ENCODE data around the gene IQSEC3.

Gene IQSEC3

DNA sequence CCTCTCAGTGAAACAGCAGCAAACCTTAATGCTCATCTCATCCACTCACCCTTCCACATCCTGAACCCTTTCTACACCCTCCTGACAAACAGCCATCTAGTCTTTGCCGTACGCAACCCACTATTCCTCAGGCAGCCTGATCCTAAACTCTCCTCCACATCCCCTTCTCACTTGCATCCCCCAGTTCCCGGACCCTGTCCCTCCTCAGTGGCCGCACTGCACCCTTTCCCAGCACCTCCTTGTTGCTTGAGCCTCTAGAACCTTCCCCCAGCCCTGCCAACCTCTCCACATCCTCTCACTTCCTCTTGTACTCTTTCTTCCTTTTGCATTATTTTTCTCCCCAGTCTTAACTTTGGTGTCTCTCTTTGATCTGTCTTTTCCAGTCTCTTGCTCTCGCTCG is 42.9 kb downstream of the IQSEC3 start:
- intact Hi-C loops (cut with DNase I; ENCODE audit: low total_unique reads): no loop called here
- Histone ChIP-seq H3K4me1 (no peaks in the 10 kb centered on the region), H3K4me3 (no peak overlapping the region), H3K27me3 (peaks cover 0 to 24% of the 10 kb centered on the region in 2 donors), H3K36me3 (no peaks in the 10 kb centered on the region), H3K27ac (no peak overlapping the region), H3K9me3 (no peaks in the 10 kb centered on the region)
- peak in 1 of 2 donors; percentile 23 for DNase-seq
- TF ChIP-seq, protein P1, sequence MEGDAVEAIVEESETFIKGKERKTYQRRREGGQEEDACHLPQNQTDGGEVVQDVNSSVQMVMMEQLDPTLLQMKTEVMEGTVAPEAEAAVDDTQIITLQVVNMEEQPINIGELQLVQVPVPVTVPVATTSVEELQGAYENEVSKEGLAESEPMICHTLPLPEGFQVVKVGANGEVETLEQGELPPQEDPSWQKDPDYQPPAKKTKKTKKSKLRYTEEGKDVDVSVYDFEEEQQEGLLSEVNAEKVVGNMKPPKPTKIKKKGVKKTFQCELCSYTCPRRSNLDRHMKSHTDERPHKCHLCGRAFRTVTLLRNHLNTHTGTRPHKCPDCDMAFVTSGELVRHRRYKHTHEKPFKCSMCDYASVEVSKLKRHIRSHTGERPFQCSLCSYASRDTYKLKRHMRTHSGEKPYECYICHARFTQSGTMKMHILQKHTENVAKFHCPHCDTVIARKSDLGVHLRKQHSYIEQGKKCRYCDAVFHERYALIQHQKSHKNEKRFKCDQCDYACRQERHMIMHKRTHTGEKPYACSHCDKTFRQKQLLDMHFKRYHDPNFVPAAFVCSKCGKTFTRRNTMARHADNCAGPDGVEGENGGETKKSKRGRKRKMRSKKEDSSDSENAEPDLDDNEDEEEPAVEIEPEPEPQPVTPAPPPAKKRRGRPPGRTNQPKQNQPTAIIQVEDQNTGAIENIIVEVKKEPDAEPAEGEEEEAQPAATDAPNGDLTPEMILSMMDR (IDR thresholded peaks at IDR 0.05): no peak

DNA sequence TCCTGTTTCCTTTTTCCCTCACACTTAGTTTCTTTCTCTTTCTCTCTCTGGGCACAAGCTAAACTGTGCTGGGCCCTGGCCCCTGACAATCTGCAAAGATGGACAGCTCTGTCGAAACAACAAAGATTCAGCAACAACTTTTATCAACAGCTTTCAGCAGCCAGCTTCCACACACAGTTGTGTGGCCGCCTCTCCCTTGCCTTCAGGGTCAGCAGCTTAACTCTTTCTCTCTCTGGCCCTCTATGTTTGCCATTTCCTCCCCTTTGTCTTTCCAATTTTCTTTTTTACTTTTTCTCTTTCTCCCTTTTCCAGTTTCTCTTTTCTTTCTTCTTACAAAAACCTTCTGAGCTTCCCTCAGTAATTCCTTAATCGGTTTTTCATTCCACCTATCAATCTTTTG is 43.3 kb downstream of the IQSEC3 start:
- H3K36me3 ChIP-seq: no peaks in the 10 kb centered on the region
- peaks cover 0 to 19% of the 10 kb centered on the region in 2 donors for H3K27me3 ChIP-seq
- TF ChIP-seq, protein P1 (IDR thresholded peaks at IDR 0.05): no peak
- DNase-seq: no peak
- no peak overlapping the region for H3K4me3 ChIP-seq
- H3K27ac ChIP-seq: no peak overlapping the region
- H3K4me1 ChIP-seq: no peaks in the 10 kb centered on the region
- intact Hi-C loops (cut with DNase I; ENCODE audit: low total_unique reads): no loop called here
- H3K9me3 ChIP-seq: no peaks in the 10 kb centered on the region

DNA sequence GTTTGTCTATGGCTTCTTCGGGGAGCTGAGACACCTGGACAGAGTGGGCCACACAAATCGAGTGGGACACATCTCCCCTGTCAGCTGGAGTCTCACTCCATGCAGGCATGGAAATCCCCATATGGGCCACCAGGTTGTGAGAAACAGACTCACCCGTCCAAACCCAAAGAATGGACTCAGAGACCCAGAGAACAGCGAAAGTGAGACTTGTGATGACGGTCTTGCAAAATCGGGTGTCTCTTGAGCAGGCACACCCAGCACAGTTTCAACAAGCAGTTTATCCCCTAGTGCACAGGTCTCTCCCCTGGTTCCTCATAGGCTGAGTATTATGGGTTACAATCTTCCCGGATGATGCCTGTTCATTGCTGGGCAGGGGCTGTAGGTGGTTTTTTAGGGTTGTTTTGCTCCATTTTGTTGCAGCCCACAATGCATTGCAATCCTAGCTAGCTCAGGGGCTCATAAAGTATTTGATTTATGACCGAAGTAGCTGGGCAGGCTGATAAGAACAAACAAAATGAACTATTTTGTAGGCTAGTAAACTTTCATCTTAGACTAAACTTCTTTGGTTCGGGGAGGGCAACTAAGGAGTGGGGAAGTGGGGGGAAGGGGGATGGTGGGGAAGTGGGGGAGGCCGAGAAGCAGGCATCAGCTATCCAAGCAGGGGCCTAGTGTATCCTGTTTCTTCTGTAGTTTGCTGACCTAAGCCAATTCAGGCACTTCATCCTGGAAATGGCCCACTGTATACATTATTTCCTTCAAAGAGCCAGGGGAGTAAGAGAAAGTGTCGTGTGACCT is 45.3 kb downstream of the IQSEC3 start:
- intact Hi-C loops (cut with DNase I; ENCODE audit: low total_unique reads): no loop called here
- DNase-seq: peak in 1 of 2 donors; percentile 57
- no peak overlapping the region for H3K27ac ChIP-seq
- no peaks in the 10 kb centered on the region for H3K9me3 ChIP-seq
- no peaks in the 10 kb centered on the region for H3K36me3 ChIP-seq
- H3K4me3 ChIP-seq: no peak overlapping the region
- H3K4me1 ChIP-seq: no peaks in the 10 kb centered on the region
- TF ChIP-seq, protein P1 (IDR thresholded peaks at IDR 0.05): no peak
- peaks cover 0 to 30% of the 10 kb centered on the region in 2 donors for H3K27me3 ChIP-seq

DNA sequence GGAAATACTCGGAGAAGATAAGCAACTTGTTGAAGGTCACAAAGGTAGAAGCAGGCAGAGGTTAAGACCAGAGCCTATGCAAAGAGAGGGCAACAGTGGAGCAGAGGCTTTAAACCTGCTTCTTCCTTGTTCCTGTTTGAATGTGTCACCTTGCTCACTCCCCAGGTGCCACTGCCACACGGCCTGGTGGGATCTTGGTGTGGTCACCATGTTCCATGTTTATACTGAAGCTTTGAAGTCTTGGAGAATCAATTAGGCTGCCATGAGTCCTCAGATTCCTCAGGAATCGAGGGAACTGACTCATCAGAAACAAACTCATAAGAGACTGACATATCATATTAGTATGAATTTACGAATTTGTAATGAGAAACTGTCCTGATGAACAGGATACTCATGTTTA is 46.8 kb downstream of the IQSEC3 start:
- H3K27me3 ChIP-seq: peaks cover 0 to 34% of the 10 kb centered on the region in 2 donors
- no peak overlapping the region for H3K27ac ChIP-seq
- no peaks in the 10 kb centered on the region for H3K4me1 ChIP-seq
- TF ChIP-seq, protein P1 (IDR thresholded peaks at IDR 0.05): no peak
- intact Hi-C loops (cut with DNase I; ENCODE audit: low total_unique reads): no loop called here
- H3K4me3 ChIP-seq: no peak overlapping the region
- H3K36me3 ChIP-seq: no peaks in the 10 kb centered on the region
- H3K9me3 ChIP-seq: no peaks in the 10 kb centered on the region
- DNase-seq: no peak

DNA sequence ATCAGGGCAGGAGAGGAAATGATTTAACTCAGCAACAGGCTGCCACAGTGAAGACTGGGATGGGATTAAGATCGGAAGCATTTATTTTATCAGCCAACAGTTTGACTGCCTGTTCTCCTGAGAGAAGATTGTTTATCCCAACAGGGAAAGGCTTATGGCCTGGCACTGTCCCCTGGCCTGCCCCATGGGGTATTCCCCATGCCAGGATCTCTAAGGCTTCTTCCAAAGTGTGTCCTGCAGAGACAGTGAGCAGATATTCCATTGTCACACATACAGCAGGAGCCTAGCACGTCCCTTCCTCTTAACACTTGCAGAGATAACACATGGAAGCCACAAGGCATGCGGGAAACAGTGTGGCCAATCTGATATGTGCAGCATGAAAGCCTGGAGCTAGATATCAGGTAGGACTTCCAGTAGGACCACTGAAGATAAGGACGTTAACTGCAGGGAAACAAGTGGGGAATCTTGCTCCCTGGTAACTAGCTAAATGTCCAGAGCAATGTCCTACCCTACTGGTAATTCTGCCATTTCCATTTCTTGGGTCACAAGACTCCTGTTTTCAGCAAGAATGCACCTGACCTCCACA is 48.2 kb downstream of the IQSEC3 start:
- no peaks in the 10 kb centered on the region for H3K36me3 ChIP-seq
- peaks cover 0 to 39% of the 10 kb centered on the region in 2 donors for H3K27me3 ChIP-seq
- no peaks in the 10 kb centered on the region for H3K4me1 ChIP-seq
- TF ChIP-seq, protein P1 (IDR thresholded peaks at IDR 0.05): no peak
- no peak for DNase-seq
- no peak overlapping the region for H3K4me3 ChIP-seq
- no peaks in the 10 kb centered on the region for H3K9me3 ChIP-seq
- intact Hi-C loops (cut with DNase I; ENCODE audit: low total_unique reads): no loop called here
- no peak overlapping the region for H3K27ac ChIP-seq

Measured in tibial artery (tissue), 4 donors.